Skin of body (tissue), 2 donors: Measurements from ENCODE around the gene PROSER3. TPM values are rescaled to one million over a fixed set of nuclear protein-coding genes. Genes with fewer than 3 reads are reported as not detected.
"Not testable (repeated sequence)": the region's sequence is repeated elsewhere in the genome, so short reads cannot be mapped to it uniquely, and the experiment has no call there.

Experiments used
- DNase-seq: peaks from one replicate; lab custom pipeline; 2025; lab: John Stamatoyannopoulos, UW
- total RNA-seq: library from RNA; depleted of rRNA; stranded (reverse); fragments of >200 nt; gene quantifications from one replicate; pipeline ENCODE4 v1.2.3, GENCODE V29; 2014

The PROSER3 gene
- total RNA-seq, 1 donor from 2014 or later: 4.5 TPM

GRCh38 chr19:35722461-35722860 lies 35.5 kb upstream of the PROSER3 start:
- no peak for DNase-seq

- DNase-seq: no peak
Observed at GRCh38 chr19:35722897-35723296, 35.1 kb upstream of the PROSER3 start.

GRCh38 chr19:35723671-35724070 lies 34.3 kb upstream of the PROSER3 start:
- DNase-seq: no peak

- DNase-seq: not testable (repeated sequence)
Observed at GRCh38 chr19:35724132-35724531, 33.8 kb upstream of the PROSER3 start.

GRCh38 chr19:35724560-35724959 lies 33.4 kb upstream of the PROSER3 start:
- DNase-seq: no peak

- DNase-seq: no peak
Observed at GRCh38 chr19:35725216-35725861, 32.6 kb upstream of the PROSER3 start.

GRCh38 chr19:35727053-35727955 lies 30.7 kb upstream of the PROSER3 start:
- no peak for DNase-seq

- DNase-seq: no peak
Observed at GRCh38 chr19:35727956-35728706, 29.8 kb upstream of the PROSER3 start.

GRCh38 chr19:35729021-35729420 lies 29.0 kb upstream of the PROSER3 start:
- DNase-seq: no peak

GRCh38 chr19:35729763-35730162 lies 28.2 kb upstream of the PROSER3 start:
- DNase-seq: no peak

- DNase-seq: no peak
Observed at GRCh38 chr19:35730326-35730725, 27.6 kb upstream of the PROSER3 start.

GRCh38 chr19:35731353-35731752 lies 26.6 kb upstream of the PROSER3 start:
- DNase-seq: no peak

- no peak for DNase-seq
Observed at GRCh38 chr19:35731779-35732405, 26.1 kb upstream of the PROSER3 start.

- DNase-seq: no peak
Observed at GRCh38 chr19:35732540-35733179, 25.3 kb upstream of the PROSER3 start.

GRCh38 chr19:35733180-35734125 lies 24.5 kb upstream of the PROSER3 start:
- no peak for DNase-seq

GRCh38 chr19:35734273-35734672 lies 23.7 kb upstream of the PROSER3 start:
- DNase-seq: no peak

- no peak for DNase-seq
Observed at GRCh38 chr19:35734889-35735288, 23.1 kb upstream of the PROSER3 start.

- no peak for DNase-seq
Observed at GRCh38 chr19:35736913-35737886, 20.8 kb upstream of the PROSER3 start.
